Prostate gland (tissue), 2 donors: ENCODE measurements around the gene MTIF3. TPM values are rescaled to one million over a fixed set of nuclear protein-coding genes. Genes with fewer than 3 reads are reported as not detected.
"Not testable (repeated sequence)": the region's sequence is repeated elsewhere in the genome, so short reads cannot be mapped to it uniquely, and the experiment has no call there.

Source experiments
- DNase-seq: peaks from one replicate; pipeline ENCODE4 v3.0.0-alpha.2; 2019; ENCODE audit warnings: low spot score
- H3K27ac ChIP-seq, 2 donors: fragments of 200-600 bp; sonication (generic); 2 replicates each; pipeline ENCODE4 v1.5.1; 2017 to 2019
- H3K27me3 ChIP-seq: fragments of 200-600 bp; sonication (generic); replicated peaks from 2 replicates; pipeline ENCODE4 v1.5.1; 2019; ENCODE audit not compliant: insufficient read depth
- H3K36me3 ChIP-seq, 2 donors: fragments of 200-600 bp; sonication (generic); 1 replicate in 1 of 2; 2 replicates in 1 of 2; pipeline versions ENCODE4 v1.5.1 to v1.8.1; 2017 to 2019
- H3K4me1 ChIP-seq: fragments of 200-600 bp; sonication (generic); replicated peaks from 2 replicates; pipeline ENCODE4 v1.5.1; 2019
- H3K4me3 ChIP-seq, 2 donors: fragments of 200-600 bp; sonication (generic); 2 replicates each; pipeline ENCODE4 v1.5.1; 2017 to 2019
- H3K9me3 ChIP-seq: fragments of 200-600 bp; sonication (generic); 2 replicates; pipeline ENCODE4 v1.5.1; 2017
- POLR2A ChIP-seq: fragments of 450-650 bp; IDR thresholded peaks from one replicate; pipeline ENCODE4 v1.6.1; 2016; ENCODE audit warnings: antibody characterized with exemption, mild to moderate bottlenecking
- POLR2AphosphoS5 ChIP-seq: sonication (generic); formaldehyde crosslinking; IDR thresholded peaks from one replicate; pipeline ENCODE4 v1.6.1; 2017; ENCODE audit warnings: antibody characterized with exemption
- WGBS: methylation state at CpG from one replicate; pipeline ENCODE4 v1.1.5; 2018; 5-methylcytosine and 5-hydroxymethylcytosine counted together
- intact Hi-C: fragments of 100-400 bp; cut with DNase I; formaldehyde crosslinking; loops from one replicate; pipeline ENCODE4 v1.14.2; 2022
- total RNA-seq, 2 donors: library from RNA; depleted of rRNA; stranded (reverse); fragments of >200 nt; gene quantifications; one replicate each; pipeline ENCODE4 v1.1.0, GENCODE V29; 2016
- TF ChIP-seq, protein P1 (sequence below), 4 experiments: fragments of 200-600 bp in 2 of 4; fragments of 450-650 bp in 2 of 4; sonication (generic) in 2 of 4; IDR thresholded peaks; 1 replicate in 3 of 4; 2 replicates in 1 of 4; pipeline ENCODE4 v1.5.1; 2016 to 2019; ENCODE audit warnings: antibody characterized with exemption in 4 of 4, mild to moderate bottlenecking in 2 of 4, moderate library complexity in 2 of 4

Gene MTIF3
- total RNA-seq, 2 donors from 2014 or later = 44.8 to 52.3 TPM

DNA sequence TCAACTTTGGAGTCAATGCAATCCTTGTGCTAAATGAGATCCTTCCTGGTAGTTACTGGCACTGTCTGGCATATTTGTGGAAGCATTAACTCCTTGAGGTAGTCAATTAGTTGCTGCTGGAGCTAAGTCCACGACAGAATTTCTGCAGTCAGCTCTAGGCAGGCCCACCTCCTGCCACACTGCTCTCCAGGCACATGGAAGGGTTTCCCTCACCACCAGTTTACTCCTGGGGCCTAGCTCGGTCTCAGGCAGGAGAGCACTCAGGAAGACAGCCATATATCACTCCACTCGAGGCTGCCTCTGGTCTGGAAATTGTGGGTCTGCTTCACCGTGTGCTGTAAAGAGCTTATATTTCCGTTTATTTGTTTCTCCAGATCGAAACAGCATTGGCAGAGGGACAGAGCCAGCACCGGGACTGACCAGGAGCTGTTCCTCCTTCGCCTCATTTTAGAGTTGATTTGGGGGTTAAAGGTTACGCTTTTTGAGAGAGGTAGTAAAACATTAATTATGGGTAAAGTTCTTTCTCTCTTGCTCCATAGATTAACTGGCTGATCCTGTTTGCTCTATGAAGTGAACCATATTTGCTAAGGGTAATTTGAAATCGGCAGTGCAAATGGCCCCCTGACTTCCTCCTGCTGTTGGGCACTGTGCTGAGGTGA is 46.5 kb downstream of the MTIF3 start:
- intact Hi-C loops = no loop called here
- TF ChIP-seq, protein P1, sequence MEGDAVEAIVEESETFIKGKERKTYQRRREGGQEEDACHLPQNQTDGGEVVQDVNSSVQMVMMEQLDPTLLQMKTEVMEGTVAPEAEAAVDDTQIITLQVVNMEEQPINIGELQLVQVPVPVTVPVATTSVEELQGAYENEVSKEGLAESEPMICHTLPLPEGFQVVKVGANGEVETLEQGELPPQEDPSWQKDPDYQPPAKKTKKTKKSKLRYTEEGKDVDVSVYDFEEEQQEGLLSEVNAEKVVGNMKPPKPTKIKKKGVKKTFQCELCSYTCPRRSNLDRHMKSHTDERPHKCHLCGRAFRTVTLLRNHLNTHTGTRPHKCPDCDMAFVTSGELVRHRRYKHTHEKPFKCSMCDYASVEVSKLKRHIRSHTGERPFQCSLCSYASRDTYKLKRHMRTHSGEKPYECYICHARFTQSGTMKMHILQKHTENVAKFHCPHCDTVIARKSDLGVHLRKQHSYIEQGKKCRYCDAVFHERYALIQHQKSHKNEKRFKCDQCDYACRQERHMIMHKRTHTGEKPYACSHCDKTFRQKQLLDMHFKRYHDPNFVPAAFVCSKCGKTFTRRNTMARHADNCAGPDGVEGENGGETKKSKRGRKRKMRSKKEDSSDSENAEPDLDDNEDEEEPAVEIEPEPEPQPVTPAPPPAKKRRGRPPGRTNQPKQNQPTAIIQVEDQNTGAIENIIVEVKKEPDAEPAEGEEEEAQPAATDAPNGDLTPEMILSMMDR (IDR thresholded peaks at IDR 0.05) = no peak
- TF ChIP-seq POLR2A = no peak
- no peak for TF ChIP-seq POLR2AphosphoS5
- 61% methylated on average over 10 of the region's 10 CpGs for WGBS
- no peak for DNase-seq
- no peaks in the 10 kb centered on the region for H3K9me3 ChIP-seq
- no peaks in the 10 kb centered on the region for H3K4me1 ChIP-seq
- no peaks in the 10 kb centered on the region for H3K36me3 ChIP-seq
- no peak overlapping the region for H3K27ac ChIP-seq
- H3K4me3 ChIP-seq = no peak overlapping the region
- no peaks in the 10 kb centered on the region for H3K27me3 ChIP-seq

DNA sequence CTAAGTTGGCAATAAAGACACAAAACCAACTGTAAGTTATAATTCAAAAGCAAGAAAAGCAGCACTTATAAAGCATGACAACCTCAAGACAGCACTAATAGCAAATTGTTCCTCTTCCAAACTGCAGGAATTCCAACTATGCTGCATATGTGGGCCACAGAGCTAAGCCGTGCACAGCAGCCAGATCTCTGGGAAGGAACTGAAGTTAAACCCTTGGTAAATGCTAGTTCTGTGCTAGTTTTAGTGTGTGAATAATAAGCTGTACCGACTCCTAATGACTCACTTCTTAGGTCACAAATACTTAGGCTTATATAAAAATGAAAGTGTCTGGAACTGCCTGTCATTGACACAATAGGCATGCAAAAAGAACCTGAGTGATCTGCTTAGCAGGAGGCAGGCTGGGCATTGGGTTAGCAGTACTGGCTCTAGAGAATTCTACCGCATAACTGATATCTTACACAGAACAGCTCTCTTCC is 47.1 kb downstream of the MTIF3 start:
- H3K4me1 ChIP-seq = no peaks in the 10 kb centered on the region
- no peaks in the 10 kb centered on the region for H3K27me3 ChIP-seq
- TF ChIP-seq, protein P1 (IDR thresholded peaks at IDR 0.05) = no peak
- TF ChIP-seq POLR2AphosphoS5 = no peak
- TF ChIP-seq POLR2A = no peak
- H3K27ac ChIP-seq = no peak overlapping the region
- no peaks in the 10 kb centered on the region for H3K36me3 ChIP-seq
- no peak overlapping the region for H3K4me3 ChIP-seq
- DNase-seq = no peak
- 27% methylated on average over 3 of the region's 3 CpGs for WGBS
- intact Hi-C loops = no loop called here
- H3K9me3 ChIP-seq = no peaks in the 10 kb centered on the region

DNA sequence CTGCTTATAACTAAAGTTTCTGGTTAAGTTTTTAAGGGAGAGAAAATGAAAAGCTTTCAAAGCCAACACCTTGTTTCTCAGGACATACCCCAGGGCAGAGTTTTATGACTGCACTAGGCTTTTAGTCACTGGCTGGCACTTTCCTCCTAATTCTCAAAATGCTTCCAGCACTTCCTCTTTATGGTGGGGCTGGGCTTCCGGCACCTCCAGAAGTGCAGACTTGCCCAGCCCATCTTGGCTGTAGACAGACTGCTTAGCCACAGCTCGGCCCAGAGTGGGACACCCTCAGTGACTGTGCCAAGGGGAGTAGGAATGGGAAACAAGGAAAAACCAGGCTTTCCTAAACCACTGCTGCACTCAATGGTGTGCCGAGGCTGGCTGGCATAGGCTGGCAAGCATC is 49.2 kb downstream of the MTIF3 start:
- intact Hi-C loops = no loop called here
- H3K4me3 ChIP-seq = no peak overlapping the region
- no peak overlapping the region for H3K27ac ChIP-seq
- no peak for DNase-seq
- no peaks in the 10 kb centered on the region for H3K36me3 ChIP-seq
- H3K27me3 ChIP-seq = no peaks in the 10 kb centered on the region
- TF ChIP-seq POLR2AphosphoS5 (no peak), POLR2A (no peak)
- TF ChIP-seq, protein P1 (IDR thresholded peaks at IDR 0.05) = no peak
- no peaks in the 10 kb centered on the region for H3K9me3 ChIP-seq
- no peaks in the 10 kb centered on the region for H3K4me1 ChIP-seq
- WGBS = 24% methylated on average over 3 of the region's 3 CpGs

DNA sequence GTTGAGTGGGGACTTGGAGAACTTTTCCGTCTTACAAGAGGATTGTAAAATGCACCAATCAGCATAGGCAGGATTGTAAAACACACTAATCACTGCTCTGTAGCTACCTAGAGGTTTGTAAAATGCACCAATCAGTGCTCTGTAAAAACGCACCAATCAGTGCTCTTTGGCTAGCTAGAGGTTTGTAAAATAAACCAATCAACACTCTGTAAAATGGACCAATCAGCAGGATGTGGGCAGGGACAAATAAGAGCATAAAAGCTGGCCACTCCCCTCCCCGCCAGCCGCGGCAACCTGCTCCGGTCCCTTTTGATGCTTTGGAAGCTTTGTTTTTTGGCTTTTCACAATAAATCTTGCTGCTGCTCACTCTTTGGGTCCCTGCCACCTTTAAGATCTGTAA is 50.0 kb downstream of the MTIF3 start:
- intact Hi-C loops, H3K4me1 ChIP-seq, H3K4me3 ChIP-seq, H3K36me3 ChIP-seq, DNase-seq, H3K27me3 ChIP-seq, H3K9me3 ChIP-seq, H3K27ac ChIP-seq: not testable (repeated sequence)
- 78% methylated on average over 6 of the region's 6 CpGs for WGBS

DNA sequence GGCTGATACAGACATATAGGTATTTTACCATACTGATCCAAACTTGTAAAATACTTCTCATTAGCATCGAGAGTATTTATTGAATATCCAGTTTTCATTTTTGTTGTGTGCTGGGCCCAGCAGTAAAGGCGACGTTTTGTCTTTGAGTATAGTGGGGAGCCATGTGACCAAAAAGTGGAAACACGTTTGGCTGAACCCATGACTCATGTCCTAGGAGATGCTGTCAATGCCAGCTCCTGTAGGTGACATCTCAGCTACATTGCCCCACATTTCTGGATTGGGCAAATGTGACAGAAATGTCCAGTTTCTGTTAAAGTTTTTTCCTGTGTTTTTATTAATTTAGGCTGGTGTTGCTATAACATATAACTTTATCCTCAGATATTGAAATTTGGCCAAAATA is 52.0 kb downstream of the MTIF3 start:
- Histone ChIP-seq H3K27ac (no peak overlapping the region), H3K4me3 (no peak overlapping the region), H3K4me1 (no peaks in the 10 kb centered on the region), H3K9me3 (no peaks in the 10 kb centered on the region), H3K36me3 (no peaks in the 10 kb centered on the region), H3K27me3 (no peaks in the 10 kb centered on the region)
- no peak for DNase-seq
- 75% methylated on average over 4 of the region's 4 CpGs for WGBS
- TF ChIP-seq, protein P1 (IDR thresholded peaks at IDR 0.05) = no peak
- TF ChIP-seq POLR2AphosphoS5 (no peak), POLR2A (no peak)
- intact Hi-C loops = no loop called here
